H9 (cell line): ENCODE measurements around the gene POLE3. TPM values are rescaled to one million over a fixed set of nuclear protein-coding genes. Genes with fewer than 3 reads are reported as not detected.
"Not testable (repeated sequence)": the region's sequence is repeated elsewhere in the genome, so short reads cannot be mapped to it uniquely, and the experiment has no call there.

ENCODE experiments used
- DNase-seq: peaks from one replicate; pipeline ENCODE4 v3.0.0-alpha.2; 2017
- H2AFZ ChIP-seq: one replicate; pipeline ENCODE4 v1.6.1; 2013; ENCODE audit warnings: mild to moderate bottlenecking, low read length, control low read depth, moderate library complexity
- H2AK5ac ChIP-seq: 2 replicates; pipeline ENCODE4 v1.6.1; 2013; ENCODE audit warnings: low read length, control low read depth, mixed read lengths; ENCODE audit not compliant: insufficient read length
- H2BK120ac ChIP-seq: one replicate; pipeline ENCODE4 v1.6.1; 2013; ENCODE audit warnings: low read depth, mild to moderate bottlenecking, low read length, control low read depth, inconsistent platforms; ENCODE audit not compliant: poor library complexity, severe bottlenecking
- H2BK12ac ChIP-seq: 2 replicates; pipeline ENCODE4 v1.6.1; 2013; ENCODE audit warnings: low read length, control low read depth, mixed read lengths, low read depth; ENCODE audit not compliant: insufficient read length
- H2BK15ac ChIP-seq: 2 replicates; pipeline ENCODE4 v1.6.1; 2013; ENCODE audit warnings: low read depth, low read length, control low read depth
- H2BK20ac ChIP-seq: one replicate; pipeline ENCODE4 v1.6.1; 2013; ENCODE audit warnings: low read depth, mild to moderate bottlenecking, low read length, control low read depth, inconsistent platforms; ENCODE audit not compliant: poor library complexity, severe bottlenecking
- H2BK5ac ChIP-seq: 2 replicates; pipeline ENCODE4 v1.6.1; 2013; ENCODE audit warnings: low read length, control low read depth, mixed read lengths; ENCODE audit not compliant: insufficient read length
- H3K14ac ChIP-seq: 2 replicates; pipeline ENCODE4 v1.6.1; 2013; ENCODE audit warnings: low read length, control low read depth; ENCODE audit not compliant: insufficient read depth
- H3K18ac ChIP-seq: 2 replicates; pipeline ENCODE4 v1.6.1; 2013; ENCODE audit warnings: low read depth, mild to moderate bottlenecking, mixed read lengths, low read length, control low read depth; ENCODE audit not compliant: insufficient read length
- H3K23ac ChIP-seq: 2 replicates; pipeline ENCODE4 v1.6.1; 2013; ENCODE audit warnings: low read length, control low read depth, mixed read lengths, low read depth; ENCODE audit not compliant: insufficient read length
- H3K23me2 ChIP-seq: 2 replicates; pipeline ENCODE4 v1.6.1; 2013; ENCODE audit warnings: low read depth, mild to moderate bottlenecking, mixed read lengths, low read length, control low read depth; ENCODE audit not compliant: insufficient read length, poor library complexity, severe bottlenecking
- H3K27ac ChIP-seq: 2 replicates; pipeline ENCODE4 v1.5.1; 2013; ENCODE audit warnings: low read length, control low read depth, mixed read lengths, low read depth; ENCODE audit not compliant: insufficient read length
- H3K27me3 ChIP-seq: 2 replicates; pipeline ENCODE4 v1.6.1; 2013; ENCODE audit warnings: low read length, control low read depth, inconsistent platforms; ENCODE audit not compliant: insufficient read depth
- H3K4ac ChIP-seq: 2 replicates; pipeline ENCODE4 v1.6.1; 2013; ENCODE audit warnings: low read depth, mild to moderate bottlenecking, control low read depth, inconsistent platforms, low read length, moderate library complexity
- H3K4me1 ChIP-seq: 2 replicates; pipeline ENCODE4 v1.6.1; 2013; ENCODE audit warnings: low read length, control low read depth, inconsistent platforms; ENCODE audit not compliant: insufficient read depth
- H3K4me2 ChIP-seq: 2 replicates; pipeline ENCODE4 v1.6.1; 2013; ENCODE audit warnings: low read length, control low read depth, mixed read lengths; ENCODE audit not compliant: insufficient read length, insufficient read depth
- H3K56ac ChIP-seq: 2 replicates; pipeline ENCODE4 v1.6.1; 2013; ENCODE audit warnings: low read depth, mild to moderate bottlenecking, mixed read lengths, low read length, control low read depth; ENCODE audit not compliant: insufficient read length
- H3K79me1 ChIP-seq: 2 replicates; pipeline ENCODE4 v1.6.1; 2013; ENCODE audit warnings: low read depth, mild to moderate bottlenecking, moderate library complexity, low read length, control low read depth, inconsistent platforms; ENCODE audit not compliant: insufficient read depth, poor library complexity, severe bottlenecking
- H3K79me2 ChIP-seq: 2 replicates; pipeline ENCODE4 v1.6.1; 2013; ENCODE audit warnings: low read length, control low read depth, inconsistent platforms; ENCODE audit not compliant: insufficient read depth
- H3K9ac ChIP-seq: 2 replicates; pipeline ENCODE4 v1.6.1; 2013; ENCODE audit warnings: low read length, control low read depth, mixed read lengths; ENCODE audit not compliant: insufficient read length; ENCODE audit errors: extremely low read depth
- H3K9me3 ChIP-seq: one replicate; pipeline ENCODE4 v1.6.1; 2013; ENCODE audit warnings: low read depth, low read length, inconsistent platforms; ENCODE audit not compliant: control insufficient read depth
- H3T11ph ChIP-seq: one replicate; pipeline ENCODE4 v1.6.1; 2013; ENCODE audit warnings: mild to moderate bottlenecking, low read length, control low read depth, inconsistent platforms
- H4K20me1 ChIP-seq: one replicate; pipeline ENCODE4 v1.6.1; 2013; ENCODE audit not compliant: control insufficient read depth, insufficient read length, insufficient read depth
- H4K5ac ChIP-seq: 2 replicates; pipeline ENCODE4 v1.6.1; 2013; ENCODE audit warnings: low read depth, mild to moderate bottlenecking, mixed read lengths, low read length, control low read depth; ENCODE audit not compliant: insufficient read length
- H4K8ac ChIP-seq: replicated peaks from 2 replicates; pipeline ENCODE4 v1.6.1; 2013; ENCODE audit warnings: low read length, control low read depth, mixed read lengths, low read depth; ENCODE audit not compliant: insufficient read length
- H4K91ac ChIP-seq: 2 replicates; pipeline ENCODE4 v1.6.1; 2013; ENCODE audit warnings: low read depth, mild to moderate bottlenecking, moderate library complexity, mixed read lengths, low read length, control low read depth; ENCODE audit not compliant: insufficient read length
- H3K27ac Mint-ChIP-seq, 3 experiments: 2 replicates in 2 of 3; 3 replicates in 1 of 3; pipeline ENCODE4 v1.8.0; 2020 to 2021; ENCODE audit warnings: mixed read lengths in 3 of 3, mild to moderate bottlenecking in 1 of 3, moderate library complexity in 1 of 3
- H3K27me3 Mint-ChIP-seq: 2 replicates; pipeline ENCODE4 v1.8.0; 2021; ENCODE audit warnings: low read depth, mild to moderate bottlenecking, moderate library complexity, mixed read lengths
- H3K36me3 Mint-ChIP-seq, 3 experiments: 2 replicates in 2 of 3; 3 replicates in 1 of 3; pipeline ENCODE4 v1.8.0; 2020 to 2021; ENCODE audit warnings: low read depth in 3 of 3, mixed read lengths in 3 of 3; ENCODE audit not compliant: insufficient read depth in 1 of 3
- H3K4me1 Mint-ChIP-seq, 2 experiments: 2 replicates each; pipeline ENCODE4 v1.8.0; 2020; ENCODE audit warnings: mixed read lengths in 2 of 2
- H3K4me3 Mint-ChIP-seq, 2 experiments: 2 replicates in 1 of 2; 3 replicates in 1 of 2; pipeline ENCODE4 v1.8.0; 2020 to 2021; ENCODE audit warnings: mild to moderate bottlenecking in 2 of 2, mixed read lengths in 2 of 2, moderate library complexity in 1 of 2
- H3K9me3 Mint-ChIP-seq, 2 experiments: 2 replicates in 1 of 2; 3 replicates in 1 of 2; pipeline ENCODE4 v1.8.0; 2020; ENCODE audit warnings: mild to moderate bottlenecking in 2 of 2, mixed read lengths in 2 of 2, moderate library complexity in 1 of 2
- WGBS: extraction: QIAGEN DNeasy Blood & Tissue Kit; methylation state at CpG from one replicate; pipeline ENCODE4 v1.1.7; 2013; ENCODE audit warnings: missing lambda C conversion rate, low lambda C conversion rate, mixed read lengths; ENCODE audit not compliant: insufficient read length; ENCODE audit errors: extremely low coverage; 5-methylcytosine and 5-hydroxymethylcytosine counted together
- total RNA-seq: library from RNA; stranded (reverse); gene quantifications from 2 replicates; pipeline ENCODE4 v1.2.1, GENCODE V29; 2021
- TF ChIP-seq, protein P1 (sequence below): fragments of 200-600 bp; sonication (generic); conservative IDR thresholded peaks from 3 replicates; pipeline ENCODE4 v1.8.0; 2021; ENCODE audit warnings: antibody characterized with exemption, mild to moderate bottlenecking

Gene POLE3
- total RNA-seq, 1 experiment from 2014 or later: 82.4 TPM

DNA sequence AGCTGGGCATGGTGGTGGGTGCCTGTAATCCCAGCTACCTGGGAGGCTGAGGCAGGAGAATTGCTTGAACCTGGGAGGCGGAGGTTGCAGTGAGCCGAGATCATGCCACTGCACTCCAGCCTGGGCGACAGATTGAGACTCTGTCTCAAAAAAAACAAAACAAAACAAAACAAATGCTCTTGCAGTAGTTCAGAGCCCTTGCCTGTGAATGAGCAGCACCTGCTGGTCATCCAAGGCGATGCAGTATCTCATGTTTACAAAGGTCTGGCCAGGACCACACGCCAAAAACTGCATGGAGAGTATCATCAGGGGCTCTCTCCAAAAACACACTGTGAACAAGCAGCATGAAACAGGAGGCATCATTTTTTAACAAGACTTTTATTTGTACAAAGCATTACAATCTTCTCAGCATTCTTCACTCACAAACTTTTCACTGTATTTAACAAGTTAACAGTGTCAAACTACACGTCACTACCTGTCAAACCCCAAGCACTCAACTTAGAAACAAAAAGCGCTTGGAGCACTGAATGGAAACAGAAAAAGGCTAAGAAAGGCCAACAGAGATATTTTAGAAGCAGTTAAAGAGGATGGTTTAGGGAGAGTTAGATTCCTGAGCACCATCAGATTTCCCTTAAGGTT lies 3.5 kb downstream of the POLE3 start:
- H3K4me2 ChIP-seq, H3K4ac ChIP-seq, H4K91ac ChIP-seq, H3K9ac ChIP-seq, H3K18ac ChIP-seq, H3K9me3 Mint-ChIP-seq, H2BK15ac ChIP-seq, H3K79me1 ChIP-seq, H2AFZ ChIP-seq, H3K27me3 ChIP-seq, H2AK5ac ChIP-seq, H3K23ac ChIP-seq, H2BK5ac ChIP-seq, H3K14ac ChIP-seq, H3K9me3 ChIP-seq, H3K27ac ChIP-seq, H4K8ac ChIP-seq, H3K56ac ChIP-seq, H2BK20ac ChIP-seq, H3T11ph ChIP-seq, H4K5ac ChIP-seq, H3K27me3 Mint-ChIP-seq, H3K4me1 ChIP-seq, H3K79me2 ChIP-seq, H2BK12ac ChIP-seq, H2BK120ac ChIP-seq, H4K20me1 ChIP-seq: not testable (repeated sequence)
- H3K23me2 ChIP-seq: peaks cover 11% of the 10 kb centered on the region
- H3K36me3 Mint-ChIP-seq: peaks cover 13 to 36% (median 30%) of the 10 kb centered on the region in 3 experiments; a peak in 6 of 7 replicates
- TF ChIP-seq, protein P1, sequence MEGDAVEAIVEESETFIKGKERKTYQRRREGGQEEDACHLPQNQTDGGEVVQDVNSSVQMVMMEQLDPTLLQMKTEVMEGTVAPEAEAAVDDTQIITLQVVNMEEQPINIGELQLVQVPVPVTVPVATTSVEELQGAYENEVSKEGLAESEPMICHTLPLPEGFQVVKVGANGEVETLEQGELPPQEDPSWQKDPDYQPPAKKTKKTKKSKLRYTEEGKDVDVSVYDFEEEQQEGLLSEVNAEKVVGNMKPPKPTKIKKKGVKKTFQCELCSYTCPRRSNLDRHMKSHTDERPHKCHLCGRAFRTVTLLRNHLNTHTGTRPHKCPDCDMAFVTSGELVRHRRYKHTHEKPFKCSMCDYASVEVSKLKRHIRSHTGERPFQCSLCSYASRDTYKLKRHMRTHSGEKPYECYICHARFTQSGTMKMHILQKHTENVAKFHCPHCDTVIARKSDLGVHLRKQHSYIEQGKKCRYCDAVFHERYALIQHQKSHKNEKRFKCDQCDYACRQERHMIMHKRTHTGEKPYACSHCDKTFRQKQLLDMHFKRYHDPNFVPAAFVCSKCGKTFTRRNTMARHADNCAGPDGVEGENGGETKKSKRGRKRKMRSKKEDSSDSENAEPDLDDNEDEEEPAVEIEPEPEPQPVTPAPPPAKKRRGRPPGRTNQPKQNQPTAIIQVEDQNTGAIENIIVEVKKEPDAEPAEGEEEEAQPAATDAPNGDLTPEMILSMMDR: peak; percentile 78
- H3K4me3 Mint-ChIP-seq: peak overlapping the region in 1 of 2 experiments; percentile 69; a peak in 4 of 5 replicates
- DNase-seq: peak; percentile 75
- peaks cover 9 to 18% of the 10 kb centered on the region in 2 experiments for H3K4me1 Mint-ChIP-seq
- peak overlapping the region; percentile 16 to 53 (median 38); a peak in 3 of 7 replicates for H3K27ac Mint-ChIP-seq
- no CpG with 5 or more reads among the region's 7 CpGs for WGBS

DNA sequence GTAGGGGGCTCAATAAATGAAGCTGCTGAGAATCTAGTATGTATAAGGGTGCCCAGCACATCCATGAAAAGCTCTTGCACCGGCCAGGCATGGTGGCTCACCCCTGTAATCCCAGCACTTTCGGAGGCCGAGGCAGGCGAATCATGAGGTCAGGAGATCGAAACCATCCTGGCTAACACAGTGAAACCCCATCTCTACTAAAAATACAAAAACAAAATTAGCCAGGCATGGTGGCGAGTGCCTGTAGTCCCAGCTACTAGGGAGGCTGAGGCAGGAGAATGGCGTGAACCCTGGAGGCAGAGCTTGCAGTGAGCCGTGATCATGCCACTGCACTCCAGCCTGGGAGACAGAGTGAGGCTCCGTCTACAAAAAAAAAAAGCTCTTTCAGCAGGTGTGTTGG lies 4.1 kb downstream of the POLE3 start:
- H3K9ac ChIP-seq, H2BK5ac ChIP-seq, H4K8ac ChIP-seq, H3K27me3 ChIP-seq, H2BK15ac ChIP-seq, H3K79me1 ChIP-seq, H3K9me3 Mint-ChIP-seq, H3K56ac ChIP-seq, H3K27me3 Mint-ChIP-seq, H3K23ac ChIP-seq, H3K4me3 Mint-ChIP-seq, H3K27ac ChIP-seq, H2BK12ac ChIP-seq, H2BK120ac ChIP-seq, H2AFZ ChIP-seq, H4K5ac ChIP-seq, H3K27ac Mint-ChIP-seq, H3K4ac ChIP-seq, H3T11ph ChIP-seq, H2BK20ac ChIP-seq, H3K14ac ChIP-seq, H3K9me3 ChIP-seq, H4K91ac ChIP-seq, H3K4me2 ChIP-seq, H3K4me1 ChIP-seq, H3K18ac ChIP-seq, H2AK5ac ChIP-seq, H4K20me1 ChIP-seq, H3K79me2 ChIP-seq, DNase-seq: not testable (repeated sequence)
- no CpG with 5 or more reads among the region's 9 CpGs for WGBS
- peaks cover 11% of the 10 kb centered on the region for H3K23me2 ChIP-seq
- Mint-ChIP-seq H3K4me1 (peaks cover 13 to 18% of the 10 kb centered on the region in 2 experiments), H3K36me3 (peaks cover 13 to 36% (median 30%) of the 10 kb centered on the region in 3 experiments; a peak in 6 of 7 replicates)
